ENCODE results near the gene PLTP. TPM values are rescaled to one million over a fixed set of nuclear protein-coding genes. Genes with fewer than 3 reads are reported as not detected.

Gene PLTP
- total and polyA plus RNA-seq, 2 of the 13 experiments (the other 11 are each of a cell fraction or from before 2014, with no cell fraction given) = 16.9 to 28.6 TPM

DNA sequence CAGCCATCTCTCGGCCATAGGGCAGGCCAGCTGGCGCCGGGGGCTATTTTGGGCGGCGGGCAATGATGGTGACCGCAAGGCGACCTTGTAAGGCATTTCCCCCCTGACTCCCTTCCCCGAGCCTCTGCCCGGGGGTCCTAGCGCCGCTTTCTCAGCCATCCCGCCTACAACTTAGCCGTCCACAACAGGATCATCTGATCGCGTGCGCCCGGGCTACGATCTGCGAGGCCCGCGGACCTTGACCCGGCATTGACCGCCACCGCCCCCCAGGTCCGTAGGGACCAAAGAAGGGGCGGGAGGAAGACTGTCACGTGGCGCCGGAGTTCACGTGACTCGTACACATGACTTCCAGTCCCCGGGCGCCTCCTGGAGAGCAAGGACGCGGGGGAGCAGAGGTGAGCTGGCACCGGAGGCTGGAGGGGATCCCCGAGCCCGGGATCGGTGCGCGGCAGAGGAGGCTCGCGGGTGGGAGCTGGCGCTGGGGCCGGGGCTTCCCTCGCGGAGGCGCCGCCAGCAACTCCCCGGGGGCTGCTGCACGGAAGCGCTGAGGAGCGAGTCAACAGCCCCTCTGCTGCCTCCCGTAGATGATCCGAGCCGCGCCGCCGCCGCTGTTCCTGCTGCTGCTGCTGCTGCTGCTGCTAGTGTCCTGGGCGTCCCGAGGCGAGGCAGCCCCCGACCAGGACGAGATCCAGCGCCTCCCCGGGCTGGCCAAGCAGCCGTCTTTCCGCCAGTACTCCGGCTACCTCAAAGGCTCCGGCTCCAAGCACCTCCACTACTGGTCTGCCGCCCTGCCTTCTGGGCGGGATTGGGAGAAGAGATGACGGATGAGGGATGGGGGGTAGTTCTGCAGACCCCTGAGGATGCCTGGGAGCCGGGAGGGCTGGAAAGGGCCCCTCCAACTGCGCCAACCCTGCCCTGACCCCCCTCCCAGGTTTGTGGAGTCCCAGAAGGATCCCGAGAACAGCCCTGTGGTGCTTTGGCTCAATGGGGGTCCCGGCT is 20.7 kb downstream of the PLTP start, which contains the start of the genes CTSA and NEURL2 (continued):
- peak; percentile 99 for TF ChIP-seq TFDP2 (CRISPR knock-in tag; IDR thresholded peaks at IDR 0.05)
- peak; percentile 71; the same call in 1 of the 2 replicates for TF ChIP-seq ARID3A (IDR thresholded peaks at IDR 0.05; ENCODE audit: low read depth, low read length)
- peak; percentile 89 for TF ChIP-seq GATA4 (IDR thresholded peaks at IDR 0.05; ENCODE audit: borderline replicate concordance, low read depth)
- TF ChIP-seq ZBTB39 (CRISPR knock-in tag; IDR thresholded peaks at IDR 0.05) = peak; percentile 96
- peak; percentile 90 for TF ChIP-seq ZNF12 (CRISPR knock-in tag; IDR thresholded peaks at IDR 0.05)
- TF ChIP-seq ZNF264 (CRISPR knock-in tag; IDR thresholded peaks at IDR 0.05) = peak; percentile 98
- TF ChIP-seq RNF2 (conservative IDR thresholded peaks at IDR 0.05; ENCODE audit: low read depth) = peak; percentile 97
- TF ChIP-seq ZNF746 (CRISPR knock-in tag; IDR thresholded peaks at IDR 0.05) = peak; percentile 94
- TF ChIP-seq ZNF441 (CRISPR knock-in tag; IDR thresholded peaks at IDR 0.05; ENCODE audit: borderline replicate concordance) = peak; percentile 95
- TF ChIP-seq ZFP62 (CRISPR knock-in tag; IDR thresholded peaks at IDR 0.05) = no peak; the same call in 1 of the 2 replicates
- TF ChIP-seq ZNF280B (CRISPR knock-in tag; IDR thresholded peaks at IDR 0.05; ENCODE audit: borderline replicate concordance) = peak; percentile 94; the same call in 1 of the 2 replicates
- peak; percentile 88; the same call in 1 of the 2 replicates for TF ChIP-seq JUNB (CRISPR knock-in tag; IDR thresholded peaks at IDR 0.05; ENCODE audit: borderline replicate concordance)
- peak; percentile 99 for TF ChIP-seq MED8 (CRISPR knock-in tag; IDR thresholded peaks at IDR 0.05; ENCODE audit: insufficient replicate concordance)
- TF ChIP-seq EP300 (IDR thresholded peaks at IDR 0.05; ENCODE audit: low read depth in 2 of 2, low read length in 2 of 2) = peak; percentile 87 to 97
- TF ChIP-seq EP300 (CRISPR knock-in tag; IDR thresholded peaks at IDR 0.05; ENCODE audit: borderline replicate concordance) = peak; percentile 95
- peak; percentile 93 for TF ChIP-seq ONECUT2 (CRISPR knock-in tag; IDR thresholded peaks at IDR 0.05)
- peak; percentile 77; the same call in 1 of the 2 replicates for TF ChIP-seq JUND (CRISPR knock-in tag; IDR thresholded peaks at IDR 0.05)
- no peak; the same call in 1 of the 2 replicates for TF ChIP-seq ZKSCAN5 (CRISPR knock-in tag; IDR thresholded peaks at IDR 0.05)
- peak in 1 of 2 experiments; percentile 92; a peak in 2 of 4 replicates for TF ChIP-seq ATF4 (CRISPR knock-in tag; IDR thresholded peaks at IDR 0.05)
- TF ChIP-seq XBP1 (CRISPR knock-in tag; IDR thresholded peaks at IDR 0.05) = peak; percentile 91

All from HepG2 (cell line).